WERI-Rb-1 (cell line): ENCODE results near the gene ADAM22.

ENCODE experiments used
- DNase-seq: peaks from one replicate; pipeline ENCODE4 v3.0.0-alpha.2; 2020
- H3K27ac ChIP-seq: fragments of 250-450 bp; sonication (Bioruptor Pico); 2 replicates; pipeline ENCODE4 v1.5.1; 2020; ENCODE audit warnings: mild to moderate bottlenecking, moderate library complexity
- H3K27me3 ChIP-seq: fragments of 250-450 bp; sonication (Bioruptor Pico); 2 replicates; pipeline ENCODE4 v1.5.1; 2021; ENCODE audit warnings: mild to moderate bottlenecking, low read depth, moderate library complexity; ENCODE audit not compliant: insufficient read depth, severe bottlenecking
- H3K36me3 ChIP-seq: fragments of 250-450 bp; sonication (Bioruptor Pico); 2 replicates; pipeline ENCODE4 v1.5.1; 2020; ENCODE audit warnings: mild to moderate bottlenecking, moderate library complexity
- H3K4me3 ChIP-seq: 2 replicates; pipeline ENCODE4 v1.5.1; 2011; ENCODE audit warnings: low read depth, mild to moderate bottlenecking, control low read depth, low read length
- H3K9me3 ChIP-seq: fragments of 250-450 bp; sonication (Bioruptor Pico); 2 replicates; pipeline ENCODE4 v1.5.1; 2021; ENCODE audit warnings: mild to moderate bottlenecking, moderate library complexity; ENCODE audit not compliant: severe bottlenecking
- CTCF ChIP-seq: IDR thresholded peaks from 2 replicates; pipeline ENCODE4 v1.5.1; 2011; ENCODE audit warnings: low read depth, mild to moderate bottlenecking, control low read depth, inconsistent platforms, low read length

Gene ADAM22

GRCh38 chr7:88037050-88037449, 103.0 kb downstream of the ADAM22 start:
- H3K9me3 ChIP-seq = no peaks in the 10 kb centered on the region
- H3K27ac ChIP-seq = no peak overlapping the region
- H3K4me3 ChIP-seq = no peak overlapping the region
- TF ChIP-seq CTCF = no peak
- no peak for DNase-seq
- H3K36me3 ChIP-seq = no peaks in the 10 kb centered on the region
- H3K27me3 ChIP-seq = no peaks in the 10 kb centered on the region

- TF ChIP-seq CTCF = no peak
- Histone ChIP-seq H3K4me3 (no peak overlapping the region), H3K27me3 (no peaks in the 10 kb centered on the region), H3K9me3 (no peaks in the 10 kb centered on the region), H3K36me3 (no peaks in the 10 kb centered on the region), H3K27ac (no peak overlapping the region)
- no peak for DNase-seq
Observed at GRCh38 chr7:88040694-88041093, 106.6 kb downstream of the ADAM22 start.

GRCh38 chr7:88041583-88041982, 107.5 kb downstream of the ADAM22 start:
- DNase-seq = no peak
- Histone ChIP-seq H3K9me3 (no peaks in the 10 kb centered on the region), H3K27ac (no peak overlapping the region), H3K36me3 (no peaks in the 10 kb centered on the region), H3K27me3 (no peaks in the 10 kb centered on the region), H3K4me3 (no peak overlapping the region)
- no peak for TF ChIP-seq CTCF

- Histone ChIP-seq H3K27me3 (no peaks in the 10 kb centered on the region), H3K27ac (no peak overlapping the region), H3K36me3 (no peaks in the 10 kb centered on the region), H3K9me3 (no peaks in the 10 kb centered on the region), H3K4me3 (no peak overlapping the region)
- no peak for TF ChIP-seq CTCF
- no peak for DNase-seq
Observed at GRCh38 chr7:88042157-88042556, 108.1 kb downstream of the ADAM22 start.

- H3K27me3 ChIP-seq = no peaks in the 10 kb centered on the region
- H3K27ac ChIP-seq = no peak overlapping the region
- no peaks in the 10 kb centered on the region for H3K36me3 ChIP-seq
- H3K9me3 ChIP-seq = no peaks in the 10 kb centered on the region
- no peak overlapping the region for H3K4me3 ChIP-seq
- no peak for DNase-seq
- no peak for TF ChIP-seq CTCF
Observed at GRCh38 chr7:88042803-88043202, 108.8 kb downstream of the ADAM22 start.

GRCh38 chr7:88044069-88044468, 110.0 kb downstream of the ADAM22 start:
- H3K36me3 ChIP-seq = no peaks in the 10 kb centered on the region
- no peak for TF ChIP-seq CTCF
- H3K27ac ChIP-seq = no peak overlapping the region
- no peaks in the 10 kb centered on the region for H3K9me3 ChIP-seq
- H3K27me3 ChIP-seq = no peaks in the 10 kb centered on the region
- no peak for DNase-seq
- H3K4me3 ChIP-seq = no peak overlapping the region
